Fibroblast of peridontal ligament (primary cell): ENCODE results near the gene BAIAP2.
"Not testable (repeated sequence)": the region's sequence is repeated elsewhere in the genome, so short reads cannot be mapped to it uniquely, and the experiment has no call there.

Experiments used
- DNase-seq: peaks from one replicate; pipeline ENCODE4 v3.0.0-alpha.2; 2010; ENCODE audit errors: extremely low read depth

The BAIAP2 gene

DNA sequence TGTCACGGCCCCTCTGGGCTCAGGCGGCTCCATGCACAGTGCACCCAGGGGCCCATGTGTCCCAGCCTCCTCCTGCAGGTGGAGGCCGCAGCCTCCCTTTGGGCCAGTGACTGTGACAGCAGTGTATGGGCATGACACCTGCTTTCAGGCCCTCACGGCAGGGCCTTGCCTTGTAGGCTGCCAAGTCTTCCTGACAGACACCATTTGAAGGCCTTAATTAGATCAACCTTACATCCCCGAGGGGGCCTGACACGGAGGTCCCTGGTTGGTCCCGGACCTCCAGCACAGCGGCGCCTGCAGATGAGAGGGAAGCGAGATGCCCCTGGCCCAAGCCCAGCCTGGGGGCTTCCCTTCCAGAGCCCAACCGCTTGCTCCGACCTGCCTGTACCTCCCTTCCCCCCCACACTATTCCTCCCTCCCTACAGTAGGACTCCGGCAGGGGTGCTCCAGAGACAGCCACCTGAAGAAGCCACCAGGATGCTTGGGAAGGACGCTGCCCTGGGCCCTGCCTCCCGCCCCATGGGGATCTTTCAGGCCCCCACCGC lies 31.9 kb downstream of the BAIAP2 start:
- no peak for DNase-seq

DNA sequence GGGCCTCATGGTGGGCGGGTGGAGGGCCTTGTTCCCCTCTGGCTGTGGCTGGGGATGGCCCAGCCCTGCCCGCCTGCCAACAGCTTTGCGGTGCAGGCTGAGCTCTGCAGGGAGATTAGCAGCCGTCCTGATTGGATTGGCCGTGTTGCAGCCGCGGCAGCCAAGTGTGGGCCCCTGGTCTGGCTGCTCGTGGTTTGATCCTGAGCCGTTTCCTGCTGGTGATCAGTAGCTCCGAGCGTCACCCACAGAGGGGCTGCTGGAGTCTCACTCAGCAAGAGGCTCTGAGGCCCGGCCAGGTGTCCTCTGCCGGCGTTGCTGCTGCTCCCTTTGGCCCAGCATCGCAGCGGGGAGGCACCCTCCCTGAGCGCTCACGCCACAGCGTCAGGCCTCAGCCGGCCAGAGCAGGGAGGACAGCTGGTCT lies 32.5 kb downstream of the BAIAP2 start:
- DNase-seq = no peak

DNA sequence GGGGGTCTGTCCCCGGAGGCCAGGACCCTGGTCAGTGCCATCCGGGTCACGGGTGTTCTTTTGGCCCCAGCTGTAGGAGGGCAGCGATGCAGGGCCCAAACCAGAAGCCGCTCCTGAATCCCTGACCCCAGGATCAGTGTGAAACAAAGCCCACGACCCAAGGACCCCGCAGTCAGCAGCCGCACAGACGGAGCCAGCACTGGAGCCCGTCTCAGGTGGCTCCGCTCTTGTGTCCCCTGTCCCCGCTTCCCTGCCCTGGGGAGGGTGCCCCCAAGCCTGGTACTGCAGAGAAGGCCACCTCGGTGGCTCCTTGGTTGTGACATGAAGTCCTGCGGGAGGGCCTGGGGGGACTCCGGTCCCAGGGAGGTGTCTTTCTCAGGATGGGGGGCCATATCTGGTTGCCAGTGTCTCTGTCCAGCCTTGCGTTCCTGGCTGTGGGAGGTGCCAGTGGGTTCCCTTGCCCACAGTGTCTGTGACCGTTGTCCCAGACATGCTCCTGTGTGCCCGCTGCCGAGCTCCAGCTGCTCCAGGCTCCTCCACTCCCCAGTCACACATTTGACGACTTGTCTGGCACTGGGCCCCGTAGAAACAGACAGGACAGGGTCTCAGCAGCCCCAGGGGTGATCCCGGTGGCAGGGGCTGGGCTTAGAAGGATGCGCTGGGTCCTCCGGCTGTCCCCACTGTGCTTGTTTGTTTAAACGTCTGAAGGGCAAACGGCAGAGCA lies 33.6 kb downstream of the BAIAP2 start:
- DNase-seq = no peak

DNA sequence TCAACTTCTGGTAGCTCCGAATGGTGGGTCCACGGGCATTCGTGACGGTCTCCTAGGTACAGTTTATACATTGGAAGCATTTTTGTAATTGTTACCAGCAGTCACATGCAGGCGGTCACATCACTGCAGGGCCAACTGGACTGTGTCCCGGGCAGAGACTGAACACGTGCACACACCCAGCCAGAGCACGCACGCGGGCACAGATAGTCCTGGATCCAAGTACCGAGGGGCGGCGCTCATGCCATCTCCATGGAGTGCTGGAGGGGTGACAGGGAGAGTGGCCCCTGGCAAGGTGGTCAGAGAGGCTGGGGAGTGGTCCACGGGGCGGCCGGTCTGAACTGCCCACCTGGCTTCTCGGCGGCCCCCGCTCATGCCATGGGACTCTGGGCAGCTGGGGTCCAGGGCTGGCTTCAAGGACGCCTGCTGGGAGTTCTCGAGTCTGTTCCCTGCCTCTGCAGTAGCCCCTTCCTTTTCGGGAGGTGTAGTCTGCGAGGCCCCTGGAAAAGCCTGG lies 34.2 kb downstream of the BAIAP2 start:
- no peak for DNase-seq

GRCh38 chr17:81070541-81071246 lies 35.7 kb downstream of the BAIAP2 start:
- no peak for DNase-seq

DNA sequence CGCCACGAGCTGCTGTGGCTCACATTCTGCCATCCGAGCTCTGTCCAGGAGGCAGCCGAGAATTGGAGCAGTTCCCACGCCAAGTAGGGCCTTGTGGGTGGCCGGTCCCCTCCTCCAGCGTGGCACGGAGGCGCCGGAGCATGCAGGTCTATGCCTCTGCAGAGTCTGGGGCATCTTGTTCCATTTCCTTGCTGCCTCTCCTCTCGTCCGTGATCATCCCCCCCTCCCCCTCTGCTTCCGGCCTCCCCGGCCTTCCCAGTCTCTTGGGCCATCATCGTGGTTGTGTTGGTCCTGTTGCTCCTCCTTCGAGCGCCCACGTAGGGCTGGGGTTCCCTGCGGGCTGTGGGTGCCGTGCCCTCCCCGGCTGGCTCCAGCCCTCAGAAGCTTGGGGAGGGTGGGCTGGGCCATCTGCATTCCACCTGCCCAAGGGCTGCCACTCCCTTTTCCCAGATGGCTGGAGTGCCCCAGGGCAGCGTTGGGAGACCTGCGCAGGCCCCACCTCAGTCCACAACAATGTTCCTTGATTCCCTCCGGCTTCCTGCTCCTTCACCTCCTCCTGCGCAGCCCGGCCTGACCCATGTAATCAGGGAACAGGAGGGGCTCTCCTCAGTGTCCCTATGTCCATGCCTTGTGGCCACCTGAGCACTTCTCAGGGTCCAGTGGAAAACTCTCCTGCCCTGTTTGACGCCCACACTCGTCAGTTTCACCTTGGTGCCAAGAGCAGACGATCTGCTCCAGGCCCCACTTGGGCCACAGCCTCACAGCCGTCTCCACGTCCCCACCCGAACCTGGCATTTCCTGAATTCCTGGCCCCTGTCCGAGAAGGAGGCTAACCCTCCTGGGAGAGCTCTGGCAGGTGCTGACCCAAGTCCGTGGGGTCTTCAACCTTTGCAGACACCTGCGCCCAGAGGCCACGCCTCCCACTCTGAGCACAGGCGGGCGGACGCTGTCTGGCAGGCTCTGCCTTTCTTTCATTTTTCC lies 37.1 kb downstream of the BAIAP2 start:
- DNase-seq = no peak

DNA sequence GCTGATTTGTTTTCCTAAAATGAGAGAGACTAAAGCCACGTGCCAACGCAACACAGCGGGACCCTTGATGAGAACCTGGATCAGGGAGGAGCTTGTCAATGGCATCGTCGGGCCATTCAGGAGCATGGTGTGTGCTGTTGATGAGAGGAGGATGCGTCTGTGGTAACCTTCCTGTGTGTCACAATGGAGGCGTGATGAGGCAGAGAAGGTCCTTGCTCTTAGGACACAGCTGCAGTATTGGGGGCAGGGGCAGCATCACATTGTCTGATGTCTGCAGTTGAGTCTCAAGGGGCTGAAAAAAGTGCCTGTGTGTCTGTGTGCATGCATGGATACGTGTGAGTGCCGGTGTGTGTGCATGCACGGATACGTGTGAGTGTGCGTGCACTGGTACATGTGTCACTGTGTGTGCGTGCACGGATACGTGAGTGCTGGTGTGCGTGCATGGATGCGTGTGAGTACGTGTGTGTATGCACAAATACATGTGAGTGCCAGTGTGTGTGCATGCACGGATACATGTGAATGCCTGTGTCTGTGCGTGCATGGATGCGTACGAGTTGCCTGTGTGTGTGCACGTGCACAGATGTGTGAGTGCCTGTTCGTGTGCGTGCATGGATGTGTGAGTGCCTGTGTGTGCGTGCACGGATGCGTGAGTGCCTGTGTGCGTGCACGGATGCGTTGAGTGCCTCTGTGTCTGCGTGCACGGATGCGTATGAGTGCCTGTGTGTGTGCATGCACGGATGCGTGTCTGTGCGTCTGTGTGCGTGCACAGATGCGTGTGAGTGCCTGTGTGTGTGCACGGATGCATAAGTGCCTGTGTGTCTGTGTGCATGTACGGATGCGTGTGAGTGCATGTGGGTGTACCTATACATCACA lies 39.3 kb downstream of the BAIAP2 start:
- DNase-seq = no peak

- peak; percentile 4 for DNase-seq
Measured at GRCh38 chr17:81074875-81075274, 39.9 kb downstream of the BAIAP2 start.

DNA sequence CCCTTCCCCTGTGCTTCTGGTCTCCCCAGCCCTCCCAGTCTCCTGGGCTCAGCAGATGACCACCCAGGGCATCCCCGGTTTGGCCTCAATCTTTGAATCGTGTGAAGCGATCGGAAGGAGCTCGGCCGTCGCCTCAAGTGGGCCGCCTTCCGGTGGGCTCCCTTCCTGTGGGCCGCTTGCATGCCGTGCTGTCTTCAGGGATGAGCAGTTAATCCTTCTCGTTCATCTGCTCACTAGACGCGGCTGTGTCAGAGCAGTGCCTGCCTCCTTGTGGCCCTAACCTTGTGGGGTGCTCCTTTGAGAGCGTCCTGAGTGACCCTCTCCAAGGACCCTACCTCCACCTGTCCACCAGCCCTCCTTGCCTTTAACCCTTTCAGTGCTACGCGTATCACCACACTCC lies 40.4 kb downstream of the BAIAP2 start:
- no peak for DNase-seq

DNA sequence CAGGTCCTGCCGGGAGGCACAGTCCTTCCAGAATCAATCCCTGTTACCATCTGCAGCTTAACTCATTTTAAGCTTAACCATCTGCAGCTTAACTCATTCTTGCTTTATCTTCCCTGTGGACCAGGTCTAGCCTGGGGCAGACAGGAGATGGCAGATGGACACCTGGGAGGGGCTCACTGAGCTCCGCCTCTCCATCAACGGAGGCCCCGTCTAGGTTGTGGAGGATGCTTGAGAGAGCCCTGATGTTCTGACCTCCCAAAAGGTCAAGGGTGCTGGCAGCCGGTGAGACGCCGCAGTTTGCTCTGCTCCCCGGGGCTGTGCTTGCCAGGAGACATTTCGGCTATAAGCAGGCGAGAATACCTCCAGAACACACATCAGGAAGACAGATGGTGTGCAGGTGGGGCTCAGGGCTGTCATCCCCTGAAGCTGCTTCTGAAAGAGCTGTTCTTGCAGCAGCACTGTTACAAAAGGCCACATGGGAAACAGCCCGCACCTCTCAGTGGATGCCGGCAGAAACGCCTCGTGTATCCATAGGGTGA lies 41.3 kb downstream of the BAIAP2 start:
- no peak for DNase-seq

- DNase-seq = not testable (repeated sequence)
Measured at GRCh38 chr17:81078026-81078913, 43.3 kb downstream of the BAIAP2 start.

DNA sequence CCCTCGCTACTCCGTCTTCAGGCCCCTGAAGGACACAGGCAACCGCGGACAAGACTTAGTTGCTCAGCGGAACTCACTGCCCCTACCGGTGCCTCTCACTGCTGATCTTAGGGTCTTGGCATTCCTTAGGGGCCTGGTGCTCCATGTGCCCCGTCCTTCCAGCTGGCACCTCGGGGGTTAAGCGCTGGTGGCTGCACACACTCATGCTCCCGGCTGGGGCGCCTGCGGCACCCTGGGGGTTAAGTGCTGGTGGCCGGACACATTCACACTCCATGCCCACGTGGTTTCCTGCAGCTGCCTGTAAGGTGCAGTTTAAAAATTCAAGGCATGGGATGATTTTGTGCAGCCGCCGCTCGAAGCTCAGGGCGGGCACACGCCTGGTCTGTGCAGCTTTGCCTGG lies 45.1 kb downstream of the BAIAP2 start:
- no peak for DNase-seq

DNA sequence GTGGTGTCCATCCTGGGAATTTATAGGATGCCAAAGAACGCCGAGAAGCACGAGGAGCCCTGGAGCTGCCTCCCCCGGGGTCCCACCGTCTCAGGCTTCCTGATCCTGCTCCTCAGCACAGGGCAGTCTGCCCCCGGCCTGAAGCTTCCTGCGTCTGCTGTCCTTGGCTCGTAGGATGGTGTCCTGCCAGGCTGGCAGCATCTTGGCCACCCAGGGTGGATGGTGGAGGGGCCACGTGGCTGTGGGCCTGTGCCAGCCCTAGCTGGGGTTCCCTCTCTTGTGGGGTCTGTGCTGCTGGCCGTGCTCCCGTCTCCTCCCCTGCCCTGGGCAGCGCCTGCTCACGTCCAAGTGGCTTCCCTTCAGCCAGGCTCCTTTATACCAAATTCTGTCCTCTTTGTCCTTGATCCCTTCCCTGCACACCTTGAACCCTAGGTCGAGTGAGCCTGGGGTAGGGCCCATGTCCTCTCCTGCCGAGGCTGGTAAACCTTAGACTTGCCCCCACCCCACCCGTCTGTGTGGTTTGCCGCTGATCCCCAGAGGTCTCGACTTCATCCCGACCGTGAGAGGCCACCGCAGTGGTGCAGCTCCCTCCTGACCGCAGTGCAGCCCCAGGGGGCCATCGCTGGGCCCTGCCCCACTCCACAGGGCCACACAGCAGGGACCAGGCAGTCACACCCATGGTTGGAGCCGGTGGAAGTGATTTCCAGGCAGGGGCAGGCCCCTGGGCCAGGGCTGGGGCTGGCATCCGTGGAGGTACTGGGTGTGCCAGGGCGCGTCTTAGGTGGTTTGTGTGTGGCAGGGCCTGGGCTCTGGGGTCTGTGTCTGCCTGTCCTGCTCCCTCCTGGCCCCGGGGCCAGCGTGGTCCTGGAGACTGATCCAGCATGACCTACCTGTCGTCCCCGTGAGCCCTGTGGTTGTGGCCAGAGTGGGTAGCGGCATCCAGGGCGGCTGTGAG lies 46.5 kb downstream of the BAIAP2 start:
- no peak for DNase-seq

DNA sequence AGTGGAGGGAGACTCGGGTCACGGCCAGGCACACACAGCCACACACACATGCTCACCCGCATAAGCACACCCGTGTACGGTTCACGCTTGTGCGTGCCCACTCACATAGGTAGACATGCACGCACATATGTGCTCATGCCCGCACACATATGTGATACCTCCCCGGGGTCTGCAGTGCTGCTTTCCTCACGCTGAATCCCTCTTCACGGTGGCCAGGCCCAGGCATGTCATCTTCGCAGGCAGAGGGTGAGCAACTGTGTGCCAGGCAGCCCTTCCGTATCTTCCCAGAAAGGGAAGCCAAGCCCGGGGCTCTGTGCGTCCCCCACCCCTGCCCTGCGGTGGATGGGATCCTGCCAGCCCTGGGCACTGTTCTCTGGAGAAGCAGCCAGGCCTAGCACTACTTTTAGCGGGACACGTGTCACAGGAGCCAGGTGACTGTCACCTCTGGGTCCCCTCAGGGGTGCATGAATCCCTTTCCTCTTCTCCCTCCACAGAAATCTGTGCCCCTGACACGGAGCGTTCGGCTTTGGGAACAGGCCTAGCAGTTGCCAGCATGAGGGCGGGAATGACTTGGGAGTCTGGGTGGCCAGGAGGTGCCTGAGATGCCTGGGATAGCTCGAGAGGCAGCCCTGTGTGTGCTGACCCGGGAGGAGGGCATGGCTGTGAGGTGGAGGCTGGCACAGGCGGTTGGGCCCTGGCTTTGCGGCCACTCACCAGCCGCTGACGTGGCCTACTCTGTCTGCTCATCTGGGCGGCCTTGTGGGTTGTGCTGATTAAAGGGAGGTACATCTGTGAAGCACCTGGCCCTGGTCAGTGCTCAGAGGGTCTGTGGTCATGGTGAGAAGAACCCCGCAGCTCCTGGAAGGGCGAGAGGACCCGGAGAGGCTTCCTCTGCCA lies 47.5 kb downstream of the BAIAP2 start:
- DNase-seq = no peak

DNA sequence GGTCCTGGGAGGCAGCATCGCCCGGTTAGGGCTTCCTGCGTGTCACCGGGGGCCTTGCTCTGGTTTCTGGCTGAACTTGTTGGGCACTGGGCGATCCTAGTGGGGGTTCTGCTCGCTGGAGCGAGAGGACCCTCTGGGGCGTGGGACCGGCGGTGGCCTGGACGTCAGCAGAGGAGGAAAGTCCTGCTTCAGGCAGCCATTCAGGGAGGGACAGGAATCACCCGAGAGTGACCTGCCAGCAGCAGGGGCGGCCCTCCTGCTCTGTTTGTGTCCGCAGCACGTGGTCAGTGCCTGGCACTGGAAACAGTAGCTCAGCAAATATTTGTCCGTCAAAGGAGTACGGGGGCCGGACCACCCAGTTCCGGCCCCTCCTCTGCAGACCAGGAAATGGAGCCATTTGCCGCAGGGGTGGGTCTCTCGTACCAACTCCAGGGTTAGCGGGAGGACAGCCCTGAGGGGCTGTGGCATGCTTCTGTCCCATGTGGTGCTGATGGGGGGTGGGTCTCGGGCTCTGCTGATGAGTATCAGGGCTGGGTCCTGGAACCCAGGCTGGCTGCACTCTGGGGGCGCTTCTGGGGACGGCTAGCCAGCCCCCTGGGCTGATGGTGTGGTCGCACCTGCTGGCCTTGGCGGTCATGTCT lies 48.3 kb downstream of the BAIAP2 start:
- no peak for DNase-seq

DNA sequence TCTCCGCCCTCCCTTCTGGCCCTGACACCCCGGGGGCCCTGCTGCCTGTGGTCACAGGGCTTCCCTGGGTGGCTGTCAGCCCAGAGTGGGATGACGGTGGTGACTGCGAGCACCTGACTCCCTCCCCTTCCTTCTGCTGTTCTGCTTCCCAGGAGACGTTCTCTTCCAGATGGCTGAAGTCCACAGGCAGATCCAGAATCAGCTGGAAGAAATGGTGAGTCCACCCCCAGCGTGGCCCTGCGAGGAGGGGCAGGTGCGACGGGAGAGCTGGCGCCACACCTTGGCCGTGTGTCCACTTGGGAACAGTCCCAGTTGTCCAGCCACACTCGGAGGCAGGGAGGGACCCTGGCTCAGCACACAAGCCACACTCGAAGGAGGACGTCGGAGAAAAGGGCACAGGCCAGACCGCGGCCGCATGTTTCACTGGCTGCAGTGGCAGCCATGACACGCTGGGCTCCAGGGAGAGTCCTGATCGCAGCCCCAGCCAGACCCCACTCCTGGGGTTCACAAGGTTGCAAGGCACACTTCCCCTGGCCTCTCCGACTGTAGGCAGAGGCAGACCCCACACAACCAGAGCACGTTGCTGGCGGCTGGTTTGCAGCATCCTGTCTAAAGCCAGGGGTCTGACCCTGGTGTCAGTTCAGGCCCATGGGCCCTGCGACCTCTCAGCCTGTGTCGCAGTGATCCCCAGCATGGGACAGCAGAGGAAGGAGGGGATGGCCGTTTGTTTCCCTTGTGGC lies 49.9 kb downstream of the BAIAP2 start:
- DNase-seq = no peak
